Activated T-helper 2 cell treated with anti-CD3 and anti-CD28 coated beads, Interferon-gamma antibody, Interleukin-2, Interleukin-4, amounts not matched to agents 10 μg/mL and 5 μg/mL and 100 μg/mL, durations not matched to agents 14 hours and 24 hours and 36 hours (primary cell): ENCODE measurements around the gene ENAM. TPM values are rescaled to one million over a fixed set of nuclear protein-coding genes. Genes with fewer than 3 reads are reported as not detected.

Experiments
- DNase-seq: peaks from one replicate; pipeline ENCODE4 v3.0.0; 2021; ENCODE audit warnings: low spot score
- H3K27ac Mint-ChIP-seq: one replicate; pipeline ENCODE4 v1.8.0; 2021; ENCODE audit warnings: mixed read lengths
- H3K27me3 Mint-ChIP-seq: one replicate; pipeline ENCODE4 v1.8.0; 2021; ENCODE audit warnings: low read depth, mixed read lengths
- H3K36me3 Mint-ChIP-seq: one replicate; pipeline ENCODE4 v1.8.0; 2021; ENCODE audit warnings: low read depth, mixed read lengths
- H3K4me1 Mint-ChIP-seq: one replicate; pipeline ENCODE4 v1.8.0; 2021; ENCODE audit warnings: low read depth, mixed read lengths
- H3K4me3 Mint-ChIP-seq: one replicate; pipeline ENCODE4 v1.8.0; 2021; ENCODE audit warnings: low read depth, mild to moderate bottlenecking, moderate library complexity, mixed read lengths
- H3K9me3 Mint-ChIP-seq: one replicate; pipeline ENCODE4 v1.8.0; 2021; ENCODE audit warnings: mixed read lengths
- intact Hi-C: fragments of 100-400 bp; cut with micrococcal nuclease; formaldehyde crosslinking; loops from one replicate; pipeline ENCODE4 v1.15.1; 2023
- total RNA-seq: library from RNA; stranded (reverse); gene quantifications from 2 replicates; pipeline ENCODE4 v1.2.3, GENCODE V29; 2022

The ENAM gene
- total RNA-seq, 1 donor from 2014 or later, result not detected

DNA sequence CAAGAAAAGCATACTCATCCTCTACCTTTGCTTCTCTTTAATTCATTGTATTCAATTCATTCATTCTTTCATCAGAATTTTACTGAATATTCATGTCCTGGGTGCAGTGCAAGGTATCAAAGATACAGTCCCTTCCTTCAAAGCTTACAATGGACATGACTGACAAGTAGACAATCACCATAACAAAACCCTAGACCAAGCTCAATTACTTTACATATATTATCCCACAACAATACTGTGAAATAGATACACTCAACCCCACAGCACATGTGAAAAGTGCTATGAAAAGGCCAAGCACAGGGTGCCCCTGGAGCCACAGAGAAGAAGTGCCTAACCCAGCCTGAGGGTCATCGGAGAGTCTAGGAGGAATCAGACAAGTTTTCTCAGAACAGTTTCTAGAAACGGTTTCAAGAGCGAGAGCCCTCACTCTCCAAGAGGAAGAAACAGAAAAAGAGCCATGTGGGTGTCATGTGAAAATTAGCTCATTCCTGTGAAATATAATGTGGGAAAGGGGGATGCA lies 21.1 kb upstream of the ENAM start:
- Mint-ChIP-seq H3K4me3 (no peak overlapping the region), H3K9me3 (no peaks in the 10 kb centered on the region), H3K27ac (no peak overlapping the region)

DNA sequence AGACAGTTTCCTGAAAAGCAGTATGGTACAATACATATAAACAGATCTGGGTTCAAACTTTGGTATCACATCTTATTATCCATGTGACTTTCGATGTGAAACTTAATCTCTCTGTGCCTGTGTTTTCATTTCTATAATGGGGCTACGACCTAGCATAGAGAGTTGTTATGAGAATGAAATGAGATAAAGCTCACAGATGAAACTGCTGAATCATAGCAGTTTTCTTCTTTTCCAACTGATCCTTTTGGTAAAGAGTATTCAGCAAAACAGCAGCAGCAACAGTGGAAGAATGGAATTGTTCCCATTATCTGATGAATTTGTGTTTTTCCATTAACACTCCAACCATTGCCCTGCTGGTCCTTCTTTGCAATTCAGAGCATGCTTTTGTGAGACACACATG lies 20.2 kb upstream of the ENAM start:
- H3K27me3 Mint-ChIP-seq, result peaks cover 36% of the 10 kb centered on the region

More for the DNA sequence above, 21.1 kb upstream of the ENAM start:
- DNase-seq, result no peak
- no peaks in the 10 kb centered on the region for H3K36me3 Mint-ChIP-seq
- intact Hi-C loops, result no loop called here
- H3K4me1 Mint-ChIP-seq, result no peaks in the 10 kb centered on the region
- peaks cover 29% of the 10 kb centered on the region for H3K27me3 Mint-ChIP-seq

DNA sequence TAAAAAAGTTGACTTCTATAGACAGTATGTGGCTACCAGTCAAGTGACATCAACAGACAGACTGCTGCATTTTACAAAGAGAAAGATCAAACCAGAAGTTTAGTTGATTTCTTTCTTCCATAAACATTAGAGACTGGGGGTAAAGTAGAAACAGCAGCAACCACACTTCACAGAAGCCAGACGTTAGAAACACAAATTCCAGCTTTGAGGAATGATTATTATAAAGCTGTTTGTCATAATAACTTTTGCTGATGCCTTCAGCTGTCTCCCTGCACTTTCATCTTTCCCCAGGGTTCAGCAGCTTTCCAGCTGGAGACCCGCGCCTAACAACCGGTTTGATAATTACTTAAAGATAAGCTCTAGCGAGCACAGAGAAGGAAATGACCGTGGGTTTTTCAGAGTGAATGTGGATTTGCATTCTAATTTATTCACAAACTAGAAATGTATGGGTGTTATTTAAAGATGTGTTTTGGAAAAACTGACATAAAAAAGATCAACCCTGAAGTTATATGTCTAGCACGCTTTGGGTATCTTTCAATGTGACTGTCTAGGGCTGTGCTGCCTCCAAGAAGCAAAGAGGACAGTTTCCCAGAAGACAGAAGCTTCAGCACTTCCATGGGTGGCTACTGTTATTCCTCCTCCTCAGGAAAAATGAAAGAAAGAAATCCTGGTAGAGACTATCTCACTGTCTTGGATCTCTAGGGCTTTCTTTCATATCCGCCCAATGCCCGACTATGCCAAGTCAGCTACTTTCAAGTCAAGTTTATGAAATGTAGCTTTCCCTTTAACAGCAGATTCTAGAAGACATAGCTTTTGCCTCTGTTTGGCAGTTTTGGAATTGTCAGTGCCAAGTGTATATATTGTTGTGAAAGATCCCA lies 15.0 kb upstream of the ENAM start:
- intact Hi-C loops, result no loop called here
- peaks cover 2% of the 10 kb centered on the region for H3K4me1 Mint-ChIP-seq
- H3K27me3 Mint-ChIP-seq, result peaks cover 34% of the 10 kb centered on the region
- H3K9me3 Mint-ChIP-seq, result no peaks in the 10 kb centered on the region
- H3K36me3 Mint-ChIP-seq, result no peaks in the 10 kb centered on the region
- H3K4me3 Mint-ChIP-seq, result no peak overlapping the region
- H3K27ac Mint-ChIP-seq, result no peak overlapping the region
- no peak for DNase-seq

More for the DNA sequence above, 20.2 kb upstream of the ENAM start:
- H3K9me3 Mint-ChIP-seq, result no peaks in the 10 kb centered on the region
- no peak for DNase-seq
- H3K27ac Mint-ChIP-seq, result no peak overlapping the region
- intact Hi-C loops, result no loop called here
- H3K4me1 Mint-ChIP-seq, result peaks cover 2% of the 10 kb centered on the region
- H3K36me3 Mint-ChIP-seq, result no peaks in the 10 kb centered on the region
- no peak overlapping the region for H3K4me3 Mint-ChIP-seq

DNA sequence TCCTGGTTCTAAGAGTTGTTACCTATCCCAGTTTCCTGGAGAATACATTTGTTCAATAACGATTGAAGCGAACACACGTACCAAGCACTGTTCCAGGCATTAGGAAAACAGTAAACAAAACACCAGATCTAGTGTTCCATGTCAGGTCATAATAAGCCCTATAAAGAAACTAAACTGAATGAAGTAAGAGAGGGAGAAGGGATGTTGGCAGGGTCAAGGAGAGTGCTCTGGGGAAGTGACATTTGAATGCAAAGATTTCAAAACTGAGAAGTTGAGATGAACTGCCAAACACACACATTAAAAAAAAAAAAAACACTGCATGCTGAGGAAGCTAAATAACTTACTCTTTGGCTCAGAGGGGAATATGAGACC lies 14.4 kb upstream of the ENAM start:
- Mint-ChIP-seq H3K4me3 (no peak overlapping the region), H3K4me1 (peaks cover 2% of the 10 kb centered on the region), H3K36me3 (no peaks in the 10 kb centered on the region), H3K9me3 (no peaks in the 10 kb centered on the region), H3K27me3 (peaks cover 34% of the 10 kb centered on the region), H3K27ac (no peak overlapping the region)
- DNase-seq, result no peak
- intact Hi-C loops, result no loop called here

DNA sequence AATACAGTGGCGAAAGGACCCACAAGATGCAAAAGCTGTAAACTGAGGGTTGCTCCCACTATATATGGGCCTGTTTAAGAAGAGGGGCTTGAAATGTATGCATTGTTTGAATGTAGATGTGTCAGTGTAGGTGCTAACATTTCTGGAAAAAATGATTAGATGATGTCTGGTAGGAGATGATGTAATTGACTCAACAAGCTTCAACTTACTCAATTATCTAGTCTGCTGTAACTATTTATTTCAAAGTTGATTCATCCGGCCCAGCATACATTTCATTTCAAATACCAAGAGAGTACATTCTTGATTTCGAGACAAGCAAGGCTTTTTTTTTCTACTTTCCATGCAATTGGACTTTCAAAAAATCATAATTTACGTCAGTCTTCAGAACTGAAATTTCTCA lies 9.3 kb upstream of the ENAM start:
- intact Hi-C loops, result loop anchor here (5.0 kb wide), 1 partner anchor 388 kb away; no protein-coding TSS in a partner anchor
- Mint-ChIP-seq H3K27ac (no peak overlapping the region), H3K9me3 (no peaks in the 10 kb centered on the region), H3K36me3 (no peaks in the 10 kb centered on the region), H3K27me3 (peaks cover 7% of the 10 kb centered on the region), H3K4me3 (no peak overlapping the region), H3K4me1 (no peaks in the 10 kb centered on the region)
- no peak for DNase-seq

DNA sequence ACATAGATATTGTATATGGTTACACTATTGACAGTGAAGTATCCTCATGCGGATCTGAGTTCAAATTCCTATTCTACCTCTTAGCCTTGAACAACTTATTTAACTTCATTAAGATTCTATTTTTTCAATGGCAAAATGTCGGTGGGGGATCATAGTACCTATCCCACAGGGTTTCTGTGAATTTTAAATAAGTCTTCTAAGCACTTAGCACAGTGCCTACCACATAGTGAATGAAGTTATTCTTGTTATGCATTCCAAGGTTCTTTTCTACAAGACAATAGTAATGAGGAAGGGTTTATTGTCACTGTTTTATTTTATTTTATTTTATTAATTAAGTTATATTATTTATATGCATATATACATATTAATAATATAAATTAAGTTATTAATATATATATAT lies 8.8 kb upstream of the ENAM start:
- Mint-ChIP-seq H3K36me3 (no peaks in the 10 kb centered on the region), H3K4me1 (no peaks in the 10 kb centered on the region), H3K4me3 (no peak overlapping the region), H3K27me3 (peaks cover 6% of the 10 kb centered on the region), H3K9me3 (no peaks in the 10 kb centered on the region), H3K27ac (no peak overlapping the region)
- intact Hi-C loops, result loop anchor here (5.0 to 10.0 kb wide), 2 partner anchors 115 to 388 kb away; no protein-coding TSS in a partner anchor
- no peak for DNase-seq

DNA sequence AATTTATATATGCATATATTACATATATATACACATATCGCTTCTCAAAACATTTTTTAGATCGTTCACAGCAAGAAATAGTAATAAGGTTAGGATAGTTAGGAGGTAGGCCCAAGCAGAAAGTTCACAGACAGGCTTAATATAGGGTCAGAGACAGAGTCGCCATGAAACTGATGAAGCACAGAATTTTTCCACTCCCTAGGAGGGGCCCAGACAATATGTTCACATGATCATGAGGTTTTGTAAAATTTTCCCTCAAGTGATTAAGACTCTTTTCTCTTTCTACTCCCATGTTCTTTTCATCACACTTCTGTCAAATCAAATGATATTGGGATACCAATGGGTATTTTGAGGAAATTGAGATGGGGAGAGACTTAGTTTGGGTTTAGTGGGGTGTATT lies 5.2 kb upstream of the ENAM start:
- no peak for DNase-seq
- H3K9me3 Mint-ChIP-seq, result no peaks in the 10 kb centered on the region
- no peaks in the 10 kb centered on the region for H3K4me1 Mint-ChIP-seq
- intact Hi-C loops, result loop anchor here (10.0 kb wide), 1 partner anchor 111 kb away; no protein-coding TSS in a partner anchor
- no peaks in the 10 kb centered on the region for H3K27me3 Mint-ChIP-seq
- no peak overlapping the region for H3K27ac Mint-ChIP-seq
- no peak overlapping the region for H3K4me3 Mint-ChIP-seq
- no peaks in the 10 kb centered on the region for H3K36me3 Mint-ChIP-seq

DNA sequence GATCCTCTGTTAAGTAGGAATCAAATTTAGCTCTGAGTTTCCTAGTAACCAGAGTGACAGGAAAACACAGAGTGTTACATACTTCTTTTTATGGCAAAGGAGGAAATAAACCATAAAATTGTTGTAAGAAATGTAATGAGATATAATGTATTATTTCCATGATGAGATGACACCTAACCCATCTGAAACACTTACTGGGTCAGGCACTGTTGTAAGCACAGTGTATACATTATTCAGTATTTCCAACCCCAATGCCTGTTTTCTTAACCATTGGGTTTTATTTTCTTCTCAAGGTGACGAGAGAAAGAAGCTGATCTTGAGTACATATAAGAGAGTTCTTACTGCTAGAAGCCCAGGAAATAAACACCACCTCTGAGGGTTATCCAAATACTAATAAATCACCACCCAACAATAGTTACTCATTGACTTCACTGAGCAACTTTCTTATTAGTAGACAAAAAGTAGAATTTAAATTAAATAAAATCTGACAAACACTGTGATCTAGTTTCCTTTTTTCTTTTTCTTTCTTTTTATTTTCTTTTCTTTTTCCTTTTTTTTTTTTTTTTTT lies 4.2 kb upstream of the ENAM start:
- H3K4me3 Mint-ChIP-seq, result no peak overlapping the region
- H3K4me1 Mint-ChIP-seq, result no peaks in the 10 kb centered on the region
- no peaks in the 10 kb centered on the region for H3K27me3 Mint-ChIP-seq
- intact Hi-C loops, result loop anchor here (2.0 to 10.0 kb wide), 2 partner anchors 64 to 110 kb away; partner anchors contain the start of gene UTP3
- no peak for DNase-seq
- no peaks in the 10 kb centered on the region for H3K36me3 Mint-ChIP-seq
- H3K9me3 Mint-ChIP-seq, result no peaks in the 10 kb centered on the region
- H3K27ac Mint-ChIP-seq, result no peak overlapping the region

DNA sequence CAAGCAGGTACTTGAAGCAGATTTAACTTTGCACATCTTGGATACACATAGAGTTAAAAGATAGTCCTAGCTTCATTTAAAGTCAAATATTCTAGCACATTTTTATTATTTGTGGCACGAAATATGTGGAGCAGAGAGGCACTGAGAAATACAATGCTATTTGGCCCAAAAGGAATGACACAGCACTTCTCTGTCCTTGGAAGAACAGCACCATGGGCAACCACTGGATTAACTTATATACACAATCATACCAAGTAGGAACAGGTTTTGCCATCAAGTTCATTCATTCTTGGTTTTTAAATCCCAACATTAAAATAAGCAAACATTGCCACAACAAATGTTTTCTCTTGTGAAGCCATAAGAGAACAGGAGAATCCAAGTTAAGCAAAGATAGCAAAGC lies 924 bp upstream of the ENAM start:
- no peak for DNase-seq
- H3K4me3 Mint-ChIP-seq, result no peak overlapping the region
- H3K36me3 Mint-ChIP-seq, result no peaks in the 10 kb centered on the region
- no peaks in the 10 kb centered on the region for H3K9me3 Mint-ChIP-seq
- H3K4me1 Mint-ChIP-seq, result no peaks in the 10 kb centered on the region
- no peak overlapping the region for H3K27ac Mint-ChIP-seq
- intact Hi-C loops, result loop anchor here (10.0 kb wide), 1 partner anchor 107 kb away; no protein-coding TSS in a partner anchor
- H3K27me3 Mint-ChIP-seq, result peaks cover 7% of the 10 kb centered on the region

DNA sequence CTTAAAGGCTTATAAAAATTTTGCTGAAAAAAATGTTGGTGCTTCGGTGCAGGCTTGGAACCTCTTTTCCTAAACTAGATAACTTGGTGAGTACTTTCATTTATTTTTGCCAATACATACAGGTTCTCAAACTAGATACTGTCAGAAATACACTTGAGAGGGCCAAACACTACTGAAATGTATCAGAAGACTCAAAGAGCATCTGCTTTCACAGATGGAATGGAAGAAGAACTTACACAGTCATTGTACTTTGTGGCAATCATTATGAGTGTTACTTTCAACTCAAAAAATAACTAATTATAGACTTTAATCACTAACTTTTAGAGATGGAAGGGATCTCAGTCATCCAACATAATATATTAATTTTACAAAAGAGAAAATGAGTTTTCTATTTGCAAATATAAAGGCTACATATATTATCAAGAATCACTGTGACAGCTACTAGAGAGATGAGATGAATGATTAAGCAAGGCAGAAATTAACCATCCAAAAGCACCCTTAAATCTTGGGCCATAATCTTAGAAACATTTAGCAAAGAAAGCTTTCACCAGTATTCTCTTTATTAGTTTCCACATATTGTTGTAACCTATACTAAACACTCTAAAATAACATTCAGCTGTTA lies 1.0 kb downstream of the ENAM start:
- Mint-ChIP-seq H3K27me3 (peaks cover 13% of the 10 kb centered on the region), H3K9me3 (no peaks in the 10 kb centered on the region), H3K4me1 (no peaks in the 10 kb centered on the region), H3K36me3 (no peaks in the 10 kb centered on the region), H3K4me3 (no peak overlapping the region), H3K27ac (no peak overlapping the region)
- intact Hi-C loops, result loop anchor here (10.0 kb wide), 1 partner anchor 105 kb away; no protein-coding TSS in a partner anchor
- no peak for DNase-seq

DNA sequence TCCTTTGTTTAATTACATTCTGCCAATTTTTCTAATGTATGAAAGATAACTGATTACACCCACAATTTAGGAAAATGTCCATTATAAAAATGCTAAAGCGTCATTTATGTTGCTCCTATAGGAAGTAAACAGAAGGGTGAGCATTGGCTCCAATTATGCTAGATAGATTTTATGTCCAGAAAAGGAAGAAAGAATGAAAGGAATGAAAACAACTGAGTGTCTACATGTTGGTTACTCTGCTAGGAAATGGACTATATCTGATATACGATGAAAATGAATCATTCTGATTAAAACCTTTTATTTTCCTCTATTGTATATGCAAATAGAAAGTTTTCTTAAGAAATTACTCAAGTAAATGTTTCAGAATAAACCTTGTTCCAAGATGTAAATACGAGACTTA lies 1.6 kb downstream of the ENAM start:
- Mint-ChIP-seq H3K27ac (no peak overlapping the region), H3K27me3 (peaks cover 13% of the 10 kb centered on the region), H3K9me3 (no peaks in the 10 kb centered on the region), H3K4me1 (no peaks in the 10 kb centered on the region), H3K4me3 (no peak overlapping the region), H3K36me3 (no peaks in the 10 kb centered on the region)
- DNase-seq, result no peak
- intact Hi-C loops, result no loop called here

DNA sequence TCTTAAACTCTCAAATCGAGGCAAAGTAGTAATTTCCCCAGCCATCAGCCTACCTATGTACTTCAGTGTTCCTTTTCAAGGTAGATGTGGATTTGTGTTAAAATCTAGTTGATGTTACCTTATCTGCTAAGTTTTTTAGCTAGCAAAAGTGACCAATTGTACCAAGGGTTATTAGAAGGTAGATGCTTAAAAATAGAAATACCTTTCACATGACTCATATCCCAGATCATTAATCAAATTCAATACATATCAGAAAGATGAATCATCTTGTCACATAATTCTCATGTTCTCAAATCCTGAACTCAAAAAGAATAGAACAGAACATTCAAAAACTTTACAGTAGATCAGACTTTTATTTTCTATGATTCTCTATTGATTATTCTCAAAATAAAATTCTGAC lies 3.5 kb downstream of the ENAM start:
- Mint-ChIP-seq H3K27ac (no peak overlapping the region), H3K4me3 (no peak overlapping the region), H3K4me1 (no peaks in the 10 kb centered on the region), H3K9me3 (no peaks in the 10 kb centered on the region), H3K27me3 (peaks cover 13% of the 10 kb centered on the region), H3K36me3 (no peaks in the 10 kb centered on the region)
- intact Hi-C loops, result no loop called here
- no peak for DNase-seq

DNA sequence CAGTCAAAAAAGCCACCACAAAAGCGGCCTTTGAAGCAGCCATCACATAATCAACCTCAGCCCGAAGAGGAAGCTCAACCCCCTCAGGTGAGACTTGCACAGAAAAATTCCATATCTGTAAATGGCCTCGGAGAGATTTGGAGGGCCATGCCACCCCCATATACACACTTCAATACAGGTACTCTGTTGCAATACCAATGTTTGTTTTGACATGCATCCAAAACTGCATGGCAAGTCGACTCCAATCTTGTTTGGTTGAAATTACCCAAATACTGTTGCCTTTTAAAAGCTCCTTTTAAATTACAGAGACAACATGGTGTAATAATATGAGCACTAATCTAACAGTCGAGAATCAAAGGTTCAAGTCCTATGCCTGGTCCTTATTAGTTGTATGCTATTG lies 5.9 kb downstream of the ENAM start:
- Mint-ChIP-seq H3K4me3 (no peak overlapping the region), H3K27me3 (peaks cover 13% of the 10 kb centered on the region), H3K4me1 (no peaks in the 10 kb centered on the region), H3K36me3 (no peaks in the 10 kb centered on the region), H3K27ac (no peak overlapping the region), H3K9me3 (no peaks in the 10 kb centered on the region)
- intact Hi-C loops, result no loop called here
- no peak for DNase-seq
